Caco-2 (cell line): ENCODE results near the gene SMARCE1. TPM values are rescaled to one million over a fixed set of nuclear protein-coding genes. Genes with fewer than 3 reads are reported as not detected.
A peak's percentile ranks its signal among the peaks of the same experiment; 100 is the strongest.

Experiments used
- BruUV-seq: library from RNA; stranded (reverse); fragments of 400-500 nt; replicated peaks from 2 replicates; lab custom pipeline; 2021; lab: Mats Ljungman, UMichigan
- CTCF ChIA-PET: fragments of 300-600 bp; sonication (Branson Sonifier 250); formaldehyde crosslinking; loops from one replicate; lab custom pipeline; 2022; ENCODE audit warnings: antibody characterized with exemption; lab: Charles Lee
- POLR2A ChIA-PET: fragments of 300-600 bp; sonication (Branson Sonifier 250); formaldehyde crosslinking; loops from one replicate; lab custom pipeline; 2022; ENCODE audit warnings: antibody characterized with exemption; lab: Charles Lee
- DNase-seq, 2 experiments: peaks; one replicate each; pipeline versions ENCODE4 v3.0.0 to v3.0.0-alpha.2; 2020 to 2022
- H3K27me3 ChIP-seq: replicated peaks from 2 replicates; pipeline ENCODE4 v1.6.0; 2011; ENCODE audit warnings: low read length; ENCODE audit not compliant: control insufficient read depth, insufficient read depth
- H3K36me3 ChIP-seq: 2 replicates; pipeline ENCODE4 v1.5.1; 2011; ENCODE audit warnings: low read length; ENCODE audit not compliant: control insufficient read depth, insufficient read depth
- H3K4me1 ChIP-seq: fragments of 250-450 bp; sonication (Bioruptor Pico); 2 replicates; pipeline ENCODE4 v1.5.1; 2020; ENCODE audit warnings: mild to moderate bottlenecking
- H3K4me3 ChIP-seq: 2 replicates; pipeline ENCODE4 v1.5.1; 2011; ENCODE audit warnings: low read depth, mild to moderate bottlenecking, control low read depth, low read length
- H3K9me3 ChIP-seq: fragments of 250-450 bp; sonication (Bioruptor Pico); 2 replicates; pipeline ENCODE4 v1.5.1; 2020; ENCODE audit warnings: mild to moderate bottlenecking, moderate library complexity
- H3K27ac Mint-ChIP-seq: one replicate; pipeline ENCODE4 v1.8.0; 2022; ENCODE audit warnings: mixed read lengths; ENCODE audit not compliant: unreplicated experiment
- H3K27me3 Mint-ChIP-seq: one replicate; pipeline ENCODE4 v1.8.0; 2022; ENCODE audit warnings: mixed read lengths; ENCODE audit not compliant: insufficient read depth, unreplicated experiment
- H3K36me3 Mint-ChIP-seq: one replicate; pipeline ENCODE4 v1.8.0; 2022; ENCODE audit warnings: mild to moderate bottlenecking, mixed read lengths; ENCODE audit not compliant: insufficient read depth, unreplicated experiment
- H3K4me1 Mint-ChIP-seq: one replicate; pipeline ENCODE4 v1.8.0; 2022; ENCODE audit warnings: low read depth, mixed read lengths; ENCODE audit not compliant: unreplicated experiment
- H3K4me3 Mint-ChIP-seq: one replicate; pipeline ENCODE4 v1.8.0; 2022; ENCODE audit warnings: mild to moderate bottlenecking, moderate library complexity, mixed read lengths; ENCODE audit not compliant: unreplicated experiment
- H3K9me3 Mint-ChIP-seq: one replicate; pipeline ENCODE4 v1.8.0; 2022; ENCODE audit warnings: mixed read lengths; ENCODE audit not compliant: unreplicated experiment
- CTCF ChIP-seq, 2 experiments: fragments of 200-600 bp in 1 of 2; IDR thresholded peaks; 1 replicate in 1 of 2; 2 replicates in 1 of 2; pipeline versions ENCODE4 v1.5.1 to v1.8.0; 2011 to 2022; ENCODE audit warnings: antibody characterized with exemption in 1 of 2, control low read depth in 1 of 2, inconsistent platforms in 1 of 2, low read depth in 1 of 2, low read length in 1 of 2, mild to moderate bottlenecking in 1 of 2, moderate library complexity in 1 of 2; ENCODE audit not compliant: insufficient read depth in 1 of 2, severe bottlenecking in 1 of 2, unreplicated experiment in 1 of 2
- intact Hi-C: fragments of 100-400 bp; cut with micrococcal nuclease; formaldehyde crosslinking; loops from one replicate; pipeline ENCODE4 v1.10.0; 2022; ENCODE audit not compliant: unreplicated experiment
- total RNA-seq: library from RNA; stranded (reverse); gene quantifications from 2 replicates; pipeline ENCODE4 v1.2.3, GENCODE V29; 2022

Gene SMARCE1
- total RNA-seq, 1 experiment from 2014 or later: 126 TPM

GRCh38 chr17:40614431-40615067, 33.1 kb downstream of the SMARCE1 start:
- CTCF ChIA-PET: interaction anchor here (0.7 to 1.9 kb wide), 19 partner anchors 7 to 256 kb away, joined by 3 to 16 read pairs (median 5); partner anchors contain the start of gene IGFBP4
- Histone ChIP-seq H3K27me3 (no peaks in the 10 kb centered on the region), H3K4me3 (no peak overlapping the region), H3K9me3 (no peaks in the 10 kb centered on the region), H3K4me1 (peaks cover 27% of the 10 kb centered on the region), H3K36me3 (no peaks in the 10 kb centered on the region)
- H3K36me3 Mint-ChIP-seq: no peaks in the 10 kb centered on the region
- TF ChIP-seq CTCF (IDR thresholded peaks at IDR 0.05; ENCODE audit: insufficient read depth in 1 of 2, low read depth in 1 of 2, low read length in 1 of 2, severe bottlenecking in 1 of 2, unreplicated experiment in 1 of 2): no peak
- no peak overlapping the region for H3K27ac Mint-ChIP-seq
- no peak overlapping the region for H3K4me3 Mint-ChIP-seq
- no peaks in the 10 kb centered on the region for H3K27me3 Mint-ChIP-seq
- no peak for DNase-seq
- intact Hi-C loops: loop anchor here (1.0 kb wide), 2 partner anchors 113 to 177 kb away; no protein-coding TSS in a partner anchor
- POLR2A ChIA-PET: no interaction called here
- BruUV-seq: no TSS peak
- H3K4me1 Mint-ChIP-seq: peaks cover 20% of the 10 kb centered on the region
- no peaks in the 10 kb centered on the region for H3K9me3 Mint-ChIP-seq

GRCh38 chr17:40613467-40614154, 34.0 kb downstream of the SMARCE1 start:
- peaks cover 20% of the 10 kb centered on the region for H3K4me1 ChIP-seq
- no TSS peak for BruUV-seq
- ChIA-PET POLR2A (no interaction called here), CTCF (interaction anchor here (0.6 kb wide), 1 partner anchor 226 kb away, joined by 3 read pairs; no protein-coding TSS in a partner anchor)
- peaks cover 20% of the 10 kb centered on the region for H3K4me1 Mint-ChIP-seq
- no peak overlapping the region for H3K4me3 Mint-ChIP-seq
- H3K27me3 Mint-ChIP-seq: no peaks in the 10 kb centered on the region
- no peak for DNase-seq
- no peaks in the 10 kb centered on the region for H3K36me3 Mint-ChIP-seq
- no peaks in the 10 kb centered on the region for H3K9me3 Mint-ChIP-seq
- no peaks in the 10 kb centered on the region for H3K9me3 ChIP-seq
- intact Hi-C loops: no loop called here
- no peak for TF ChIP-seq CTCF (IDR thresholded peaks at IDR 0.05; ENCODE audit: insufficient read depth in 1 of 2, low read depth in 1 of 2, low read length in 1 of 2, severe bottlenecking in 1 of 2, unreplicated experiment in 1 of 2)
- H3K27ac Mint-ChIP-seq: peak overlapping the region; percentile 23
- H3K27me3 ChIP-seq: no peaks in the 10 kb centered on the region
- H3K4me3 ChIP-seq: no peak overlapping the region
- H3K36me3 ChIP-seq: no peaks in the 10 kb centered on the region

- CTCF ChIA-PET: no interaction called here
- Mint-ChIP-seq H3K4me3 (no peak overlapping the region), H3K4me1 (peaks cover 20% of the 10 kb centered on the region), H3K36me3 (no peaks in the 10 kb centered on the region), H3K27me3 (no peaks in the 10 kb centered on the region), H3K9me3 (no peaks in the 10 kb centered on the region), H3K27ac (peak overlapping the region; percentile 23)
- H3K4me3 ChIP-seq: no peak overlapping the region
- no peaks in the 10 kb centered on the region for H3K36me3 ChIP-seq
- intact Hi-C loops: no loop called here
- TF ChIP-seq CTCF (IDR thresholded peaks at IDR 0.05; ENCODE audit: insufficient read depth in 1 of 2, low read depth in 1 of 2, low read length in 1 of 2, severe bottlenecking in 1 of 2, unreplicated experiment in 1 of 2): no peak
- no TSS peak for BruUV-seq
- no peak for DNase-seq
- POLR2A ChIA-PET: no interaction called here
- peaks cover 20% of the 10 kb centered on the region for H3K4me1 ChIP-seq
- H3K9me3 ChIP-seq: no peaks in the 10 kb centered on the region
- H3K27me3 ChIP-seq: no peaks in the 10 kb centered on the region
These were observed 34.9 kb downstream of the SMARCE1 start for GRCh38 chr17:40612599-40613244.
